DND-41 (cell line): ENCODE data around the gene PRR20E.
"Not testable (repeated sequence)": the region's sequence is repeated elsewhere in the genome, so short reads cannot be mapped to it uniquely, and the experiment has no call there.

ENCODE experiments used
- ATAC-seq: fragments of 200-7000 bp; cut with Tn5 transposase; 3 replicates; pipeline ENCODE4 v1.9.1; 2021; ENCODE audit warnings: low read depth; ENCODE audit not compliant: insufficient read depth
- DNase-seq: peaks from one replicate; pipeline ENCODE4 v3.0.0-alpha.2; 2020
- H2AFZ ChIP-seq: 2 replicates; pipeline ENCODE4 v1.6.0; 2012; ENCODE audit warnings: low read depth, low read length
- H3K27ac ChIP-seq: 2 replicates; pipeline ENCODE4 v1.5.1; 2012; ENCODE audit warnings: low read length, inconsistent platforms
- H3K27me3 ChIP-seq: fragments of 200-600 bp; sonication (generic); 2 replicates; pipeline ENCODE4 v1.6.0; 2012; ENCODE audit warnings: low read length, mild to moderate bottlenecking, inconsistent platforms; ENCODE audit not compliant: insufficient read depth, poor library complexity
- H3K36me3 ChIP-seq: 2 replicates; pipeline ENCODE4 v1.5.1; 2012; ENCODE audit warnings: low read length, inconsistent platforms; ENCODE audit not compliant: insufficient read depth
- H3K4me1 ChIP-seq: 2 replicates; pipeline ENCODE4 v1.5.1; 2012; ENCODE audit warnings: mild to moderate bottlenecking, low read length; ENCODE audit not compliant: insufficient read depth
- H3K4me2 ChIP-seq: 2 replicates; pipeline ENCODE4 v1.6.0; 2012; ENCODE audit warnings: mild to moderate bottlenecking, moderate library complexity, low read length, inconsistent platforms; ENCODE audit not compliant: insufficient read depth
- H3K4me3 ChIP-seq, 2 experiments: fragments of 200-600 bp in 1 of 2; shearing (Covaris generic) in 1 of 2; 2 replicates each; pipeline ENCODE4 v1.5.1; 2012 to 2016; ENCODE audit warnings: inconsistent platforms in 2 of 2, low read length in 2 of 2, mild to moderate bottlenecking in 2 of 2, low read depth in 1 of 2, moderate library complexity in 1 of 2
- H3K79me2 ChIP-seq: 2 replicates; pipeline ENCODE4 v1.6.0; 2012; ENCODE audit warnings: low read length, inconsistent platforms; ENCODE audit not compliant: insufficient read depth
- H3K9ac ChIP-seq: 2 replicates; pipeline ENCODE4 v1.6.0; 2012; ENCODE audit warnings: low read depth, mild to moderate bottlenecking, inconsistent platforms, low read length, moderate library complexity
- H3K9me3 ChIP-seq: 2 replicates; pipeline ENCODE4 v1.5.1; 2012; ENCODE audit warnings: low read length, moderate library complexity, mild to moderate bottlenecking, inconsistent platforms; ENCODE audit not compliant: insufficient read depth, severe bottlenecking
- H4K20me1 ChIP-seq: 2 replicates; pipeline ENCODE4 v1.6.0; 2012; ENCODE audit warnings: low read length; ENCODE audit not compliant: insufficient read depth
- EZH2 ChIP-seq: IDR thresholded peaks from 3 replicates; pipeline ENCODE4 v1.6.1; 2012; ENCODE audit warnings: borderline replicate concordance, low read depth, mild to moderate bottlenecking, moderate library complexity, low read length, inconsistent platforms; ENCODE audit not compliant: severe bottlenecking
- TF ChIP-seq, protein P1 (sequence below): IDR thresholded peaks from 2 replicates; pipeline ENCODE4 v1.5.1; 2012; ENCODE audit warnings: borderline replicate concordance, low read length, moderate library complexity, mild to moderate bottlenecking; ENCODE audit not compliant: poor library complexity, severe bottlenecking; ENCODE audit errors: extremely low read depth

PRR20E gene

DNA sequence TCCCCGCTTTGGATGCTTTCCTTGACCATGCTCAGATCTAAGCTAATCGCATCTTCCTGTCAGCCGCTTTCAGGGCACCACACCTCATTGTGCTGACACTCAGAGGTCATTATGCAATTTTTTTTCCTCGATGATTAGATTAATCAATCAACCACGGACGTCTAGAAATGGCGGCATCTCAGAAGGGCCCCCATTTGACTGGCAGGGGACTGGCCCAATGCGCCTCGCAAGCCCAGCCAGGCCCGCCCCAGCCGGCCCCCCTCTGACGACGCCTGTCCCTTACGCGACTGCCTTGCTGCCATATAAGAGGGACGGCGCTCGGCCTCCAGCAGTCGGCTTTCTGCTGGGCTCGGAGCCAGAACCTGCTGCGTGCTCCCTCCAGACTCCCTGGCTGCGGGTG lies 6.7 kb upstream of the PRR20E start, which contains the start of gene PRR20D:
Gene PRR20D (plus strand): TSS at position 301 of the 400 bp plus-strand sequence. CDS start 387 bp downstream, outside the sequence.
- not testable (repeated sequence) for H3K79me2 ChIP-seq, H3K9me3 ChIP-seq, H3K4me2 ChIP-seq, H3K4me3 ChIP-seq, H3K9ac ChIP-seq, H3K27me3 ChIP-seq, H2AFZ ChIP-seq, H3K4me1 ChIP-seq, H3K27ac ChIP-seq, ATAC-seq, DNase-seq, H4K20me1 ChIP-seq, H3K36me3 ChIP-seq

DNA sequence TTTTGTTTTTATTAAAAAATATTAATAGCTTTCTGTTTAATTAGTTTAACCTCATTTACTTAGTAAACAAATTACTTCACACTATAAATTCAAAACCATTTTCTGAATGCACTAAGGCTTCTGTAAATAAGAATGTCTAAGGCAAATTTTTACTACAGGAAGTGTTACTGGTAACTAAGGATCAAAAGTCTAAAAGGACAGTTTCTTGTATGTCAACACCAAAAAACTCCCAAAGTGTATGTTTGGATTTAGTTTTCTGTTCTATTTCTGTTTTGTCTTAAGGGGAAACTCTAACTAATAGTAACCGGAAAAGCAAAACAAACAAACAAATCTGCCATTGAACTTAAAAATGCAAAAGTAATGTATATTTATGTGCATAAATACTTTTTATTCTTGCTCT lies 24.7 kb downstream of the PRR20E start:
- no peak overlapping the region for H3K4me3 ChIP-seq
- no peaks in the 10 kb centered on the region for H3K27me3 ChIP-seq
- no peak overlapping the region for H3K4me2 ChIP-seq
- no peaks in the 10 kb centered on the region for H3K4me1 ChIP-seq
- no peaks in the 10 kb centered on the region for H4K20me1 ChIP-seq
- ATAC-seq: no peak
- no peak for DNase-seq
- no peaks in the 10 kb centered on the region for H3K79me2 ChIP-seq
- no peaks in the 10 kb centered on the region for H3K36me3 ChIP-seq
- H2AFZ ChIP-seq: no peak overlapping the region
- no peaks in the 10 kb centered on the region for H3K9me3 ChIP-seq
- H3K27ac ChIP-seq: no peak overlapping the region
- TF ChIP-seq EZH2: no peak
- TF ChIP-seq, protein P1, sequence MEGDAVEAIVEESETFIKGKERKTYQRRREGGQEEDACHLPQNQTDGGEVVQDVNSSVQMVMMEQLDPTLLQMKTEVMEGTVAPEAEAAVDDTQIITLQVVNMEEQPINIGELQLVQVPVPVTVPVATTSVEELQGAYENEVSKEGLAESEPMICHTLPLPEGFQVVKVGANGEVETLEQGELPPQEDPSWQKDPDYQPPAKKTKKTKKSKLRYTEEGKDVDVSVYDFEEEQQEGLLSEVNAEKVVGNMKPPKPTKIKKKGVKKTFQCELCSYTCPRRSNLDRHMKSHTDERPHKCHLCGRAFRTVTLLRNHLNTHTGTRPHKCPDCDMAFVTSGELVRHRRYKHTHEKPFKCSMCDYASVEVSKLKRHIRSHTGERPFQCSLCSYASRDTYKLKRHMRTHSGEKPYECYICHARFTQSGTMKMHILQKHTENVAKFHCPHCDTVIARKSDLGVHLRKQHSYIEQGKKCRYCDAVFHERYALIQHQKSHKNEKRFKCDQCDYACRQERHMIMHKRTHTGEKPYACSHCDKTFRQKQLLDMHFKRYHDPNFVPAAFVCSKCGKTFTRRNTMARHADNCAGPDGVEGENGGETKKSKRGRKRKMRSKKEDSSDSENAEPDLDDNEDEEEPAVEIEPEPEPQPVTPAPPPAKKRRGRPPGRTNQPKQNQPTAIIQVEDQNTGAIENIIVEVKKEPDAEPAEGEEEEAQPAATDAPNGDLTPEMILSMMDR: no peak
- H3K9ac ChIP-seq: no peak overlapping the region

DNA sequence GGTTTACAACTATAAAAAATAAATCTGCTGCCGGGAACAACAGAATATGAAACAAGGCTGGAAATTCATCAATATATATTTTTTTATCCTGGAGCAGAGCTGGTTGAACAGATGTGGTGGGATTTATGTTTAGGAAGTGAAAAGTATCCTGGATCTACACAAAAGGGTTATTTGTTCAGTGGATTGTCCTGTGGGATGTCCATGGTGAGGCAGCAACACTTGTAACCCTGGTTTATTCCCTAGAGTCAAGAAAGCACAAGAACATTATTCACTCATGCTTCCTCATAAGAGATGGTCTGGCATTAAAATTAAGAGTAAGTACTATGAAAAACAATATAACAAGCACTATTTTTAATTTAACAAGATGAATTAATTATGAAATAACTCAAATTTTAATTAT lies 46.0 kb downstream of the PRR20E start:
- Histone ChIP-seq H3K4me3 (no peak overlapping the region), H3K27me3 (no peaks in the 10 kb centered on the region), H3K27ac (no peak overlapping the region), H4K20me1 (no peaks in the 10 kb centered on the region), H3K4me1 (no peaks in the 10 kb centered on the region), H3K4me2 (no peak overlapping the region), H3K9ac (no peak overlapping the region), H2AFZ (no peak overlapping the region), H3K9me3 (no peaks in the 10 kb centered on the region), H3K36me3 (no peaks in the 10 kb centered on the region), H3K79me2 (no peaks in the 10 kb centered on the region)
- no peak for ATAC-seq
- DNase-seq: no peak
- TF ChIP-seq, protein P1: no peak
- no peak for TF ChIP-seq EZH2
